ENCODE results near the gene ZNF22.
A peak's percentile ranks its signal among the peaks of the same experiment; 100 is the strongest.

The ZNF22 gene

DNA sequence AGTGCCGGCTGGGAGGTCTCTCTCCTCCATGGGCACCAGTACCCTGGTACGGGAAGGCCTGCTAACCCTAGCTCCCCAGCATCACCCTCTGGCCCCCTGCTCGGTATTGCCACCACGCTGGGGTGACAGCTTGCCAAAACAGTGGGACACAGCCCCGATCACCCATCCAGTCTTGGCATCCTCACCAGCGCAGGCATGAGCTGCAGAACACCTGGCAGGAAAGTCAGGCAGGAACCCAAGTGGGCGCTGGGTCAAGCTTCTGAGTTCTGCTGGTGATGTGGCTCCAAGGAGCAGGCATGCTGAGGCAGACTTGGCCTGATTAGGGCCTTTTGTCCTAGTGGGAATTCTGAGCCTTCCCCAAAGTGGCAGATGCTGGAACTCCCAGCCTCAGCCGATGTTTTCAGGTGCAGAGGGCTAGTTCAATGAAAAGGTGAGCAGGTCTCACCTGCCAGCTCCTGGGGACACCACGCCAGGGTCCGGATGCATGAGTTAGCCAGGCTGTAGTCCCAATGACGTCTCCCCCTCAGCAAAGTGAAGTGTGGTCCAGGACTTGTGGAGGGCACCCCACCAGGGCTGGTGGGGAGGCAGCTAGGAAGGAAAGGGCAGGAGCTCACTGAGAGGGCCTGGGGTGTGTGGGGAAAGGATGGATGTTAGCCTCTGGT is 8.5 kb upstream of the ZNF22 start:
- in situ Hi-C loops (cut with HindIII; ENCODE audit: low pct_unique_long_range_greater_than_20kb, low sequenced_read_pairs) = no loop called here
- DNase-seq (ENCODE audit: low read depth in 1 of 2, low spot score in 1 of 2) = no peak
- TF ChIP-seq JUND (IDR thresholded peaks at IDR 0.05; ENCODE audit: low read depth) = no peak

- in situ Hi-C loops (cut with HindIII; ENCODE audit: low pct_unique_long_range_greater_than_20kb, low sequenced_read_pairs) = no loop called here
- no peak for DNase-seq (ENCODE audit: low read depth in 1 of 2, low spot score in 1 of 2)
- TF ChIP-seq JUND (IDR thresholded peaks at IDR 0.05; ENCODE audit: low read depth) = no peak
Observed at GRCh38 chr10:44992732-44993225, 7.9 kb upstream of the ZNF22 start.

- in situ Hi-C loops (cut with HindIII; ENCODE audit: low pct_unique_long_range_greater_than_20kb, low sequenced_read_pairs) = no loop called here
- TF ChIP-seq JUND (IDR thresholded peaks at IDR 0.05; ENCODE audit: low read depth) = no peak
Observed at GRCh38 chr10:44993226-44993921, 7.3 kb upstream of the ZNF22 start.

DNA sequence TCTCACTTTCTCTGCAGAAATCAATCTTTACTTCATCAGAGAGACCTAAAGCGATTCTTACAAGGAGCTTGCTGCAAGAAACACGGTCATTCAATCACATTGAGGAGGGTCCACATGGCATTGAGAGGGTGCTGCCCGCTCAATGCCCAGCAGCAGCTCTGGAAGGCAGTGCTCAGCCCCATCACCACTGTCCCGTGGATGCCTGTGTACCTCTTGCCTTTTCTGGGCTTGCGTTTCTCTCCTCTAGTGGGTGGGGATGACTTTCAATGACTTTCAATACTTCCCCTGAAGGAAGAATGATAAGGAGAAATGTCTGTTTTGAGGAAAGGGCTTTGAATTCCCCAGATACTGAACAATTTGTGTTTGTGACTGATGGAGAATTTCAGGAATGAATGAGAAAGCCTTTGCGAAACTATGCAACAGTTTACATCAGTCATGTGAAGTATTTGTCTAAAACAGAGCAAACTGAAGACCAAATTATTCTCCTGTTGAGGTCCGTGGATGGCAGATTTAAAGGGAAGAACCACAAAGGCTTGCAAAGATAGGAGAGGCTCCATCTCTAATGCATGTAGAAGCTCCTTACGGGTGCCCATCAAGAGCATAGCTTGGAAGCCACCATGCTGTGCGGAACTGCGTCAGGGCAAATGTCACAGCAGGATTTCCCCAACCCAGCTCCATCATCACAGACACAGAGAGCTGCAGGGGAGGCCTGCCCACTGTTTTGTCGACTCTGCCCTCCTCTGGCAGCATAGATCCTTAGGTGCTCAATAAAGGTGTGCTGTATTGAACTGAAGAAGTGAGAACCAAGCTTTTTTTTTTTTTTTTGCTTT is 6.6 kb upstream of the ZNF22 start:
- DNase-seq (ENCODE audit: low read depth in 1 of 2, low spot score in 1 of 2) = no peak
- no peak for TF ChIP-seq JUND (IDR thresholded peaks at IDR 0.05; ENCODE audit: low read depth)
- in situ Hi-C loops (cut with HindIII; ENCODE audit: low pct_unique_long_range_greater_than_20kb, low sequenced_read_pairs) = no loop called here

More at GRCh38 chr10:44993226-44993921, 7.3 kb upstream of the ZNF22 start:
- DNase-seq (ENCODE audit: low read depth in 1 of 2, low spot score in 1 of 2) = no peak

DNA sequence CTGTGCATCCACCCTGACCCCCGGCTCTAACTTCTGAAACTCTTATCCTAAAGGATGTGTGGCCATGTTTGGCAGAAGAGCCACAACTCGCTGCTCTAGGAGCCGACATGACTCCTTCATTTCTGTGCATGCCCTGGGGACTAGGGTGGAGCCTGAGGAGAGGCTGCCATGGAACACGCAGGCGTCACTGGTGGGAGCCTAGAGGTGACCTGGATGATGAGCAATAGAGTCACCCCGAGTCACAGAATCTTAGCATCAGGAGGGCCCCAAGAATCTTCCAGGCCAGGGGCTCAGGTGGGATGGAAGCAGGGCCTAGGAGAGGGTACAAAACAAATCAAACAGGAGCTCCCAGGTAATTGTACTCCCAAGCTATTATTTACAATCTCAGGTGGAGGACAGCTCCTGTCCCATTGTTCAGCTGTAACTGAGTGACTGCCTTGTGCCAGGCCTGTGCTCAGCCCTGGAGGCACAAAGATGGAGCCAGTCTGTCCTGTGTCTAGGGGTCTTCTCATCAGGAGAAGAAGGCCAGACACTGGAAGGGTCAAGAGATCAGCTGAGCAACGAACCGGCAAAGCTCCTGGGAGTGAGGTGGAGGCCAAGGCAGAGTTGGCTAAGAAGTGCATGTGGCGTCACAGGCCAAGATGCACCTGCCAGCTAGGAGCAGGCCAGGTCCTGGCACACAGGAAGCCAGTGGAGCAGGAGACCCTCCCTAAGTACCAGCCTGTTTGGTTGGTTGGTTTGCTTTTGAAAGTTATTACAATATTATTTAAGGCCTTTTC is 5.8 kb upstream of the ZNF22 start:
- no peak for TF ChIP-seq JUND (IDR thresholded peaks at IDR 0.05; ENCODE audit: low read depth)
- DNase-seq (ENCODE audit: low read depth in 1 of 2, low spot score in 1 of 2) = no peak
- in situ Hi-C loops (cut with HindIII; ENCODE audit: low pct_unique_long_range_greater_than_20kb, low sequenced_read_pairs) = no loop called here

- TF ChIP-seq JUND (IDR thresholded peaks at IDR 0.05; ENCODE audit: low read depth) = no peak
- in situ Hi-C loops (cut with HindIII; ENCODE audit: low pct_unique_long_range_greater_than_20kb, low sequenced_read_pairs) = no loop called here
- DNase-seq (ENCODE audit: low read depth in 1 of 2, low spot score in 1 of 2) = no peak
Observed at GRCh38 chr10:44995581-44995913, 5.2 kb upstream of the ZNF22 start.

DNA sequence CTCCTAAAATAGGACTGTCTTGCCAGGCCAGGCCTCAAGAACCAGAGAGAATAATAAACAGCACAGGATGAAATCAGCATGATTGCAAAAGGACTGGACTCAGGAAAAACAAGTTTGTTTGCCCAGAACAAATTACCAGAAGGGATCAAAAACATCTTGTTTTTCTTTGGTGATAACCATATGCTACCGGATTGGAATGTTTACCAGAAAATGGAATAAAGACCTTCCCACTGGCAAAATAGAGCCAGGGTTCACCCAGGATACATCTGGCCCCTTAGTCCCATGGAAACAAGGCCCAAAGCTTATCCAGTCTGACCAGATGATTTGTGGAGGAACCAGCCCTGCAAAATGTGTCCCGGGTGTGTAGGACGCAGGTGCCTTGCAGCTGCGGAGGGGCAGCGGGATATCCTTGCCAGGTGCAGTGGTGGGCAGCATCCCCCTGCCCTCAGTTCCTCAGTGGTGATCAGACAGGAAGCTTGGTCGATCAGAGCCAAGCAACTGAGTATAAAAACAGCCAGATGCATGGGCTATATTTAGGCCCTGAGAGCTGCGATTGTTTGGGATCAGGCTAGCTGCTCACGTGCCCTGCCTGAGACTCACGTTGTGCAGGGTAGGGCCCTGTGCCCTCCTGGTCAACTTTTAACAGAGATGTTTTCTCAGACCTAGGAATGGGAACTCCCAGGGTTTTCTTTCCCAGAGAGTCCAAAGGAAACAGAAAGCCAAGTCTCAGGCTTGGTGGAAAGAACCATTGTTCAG is 4.6 kb upstream of the ZNF22 start:
- no peak for TF ChIP-seq JUND (IDR thresholded peaks at IDR 0.05; ENCODE audit: low read depth)
- in situ Hi-C loops (cut with HindIII; ENCODE audit: low pct_unique_long_range_greater_than_20kb, low sequenced_read_pairs) = no loop called here
- peak in 1 of 2 experiments; percentile 71 for DNase-seq (ENCODE audit: low read depth in 1 of 2, low spot score in 1 of 2)

DNA sequence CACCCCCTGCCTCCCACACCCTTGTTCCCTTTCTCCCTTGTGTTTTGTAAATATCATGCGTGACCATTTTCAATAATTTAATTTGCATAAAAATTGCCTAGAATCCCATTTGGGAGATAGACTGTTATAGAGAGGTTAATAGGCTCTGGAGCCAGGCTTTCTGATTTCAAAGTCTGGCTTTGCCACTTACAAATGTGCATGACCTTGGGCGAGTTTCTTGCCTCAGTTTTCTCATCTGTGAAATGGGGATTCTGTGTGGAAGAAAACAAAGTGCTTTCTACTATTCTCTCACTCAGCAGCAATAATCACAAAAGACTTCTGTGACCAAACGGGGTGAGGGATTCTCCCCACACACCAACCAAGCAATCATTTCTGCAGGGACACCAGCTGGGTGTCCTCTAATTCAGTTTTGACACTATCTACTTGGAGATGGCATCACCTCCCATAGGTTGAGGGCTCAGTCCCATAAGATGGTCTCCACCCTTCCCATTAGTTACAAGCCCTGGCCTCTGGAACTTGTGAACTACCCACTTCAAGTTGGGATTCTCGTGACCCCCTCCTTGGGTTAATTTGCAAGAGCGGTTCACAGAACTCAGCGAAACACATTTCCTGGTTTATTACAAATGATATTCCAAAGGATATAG is 3.5 kb upstream of the ZNF22 start:
- TF ChIP-seq JUND (IDR thresholded peaks at IDR 0.05; ENCODE audit: low read depth) = no peak
- no peak for DNase-seq (ENCODE audit: low read depth in 1 of 2, low spot score in 1 of 2)
- in situ Hi-C loops (cut with HindIII; ENCODE audit: low pct_unique_long_range_greater_than_20kb, low sequenced_read_pairs) = no loop called here

GRCh38 chr10:44998146-44998631 is 2.5 kb upstream of the ZNF22 start:
- TF ChIP-seq JUND (IDR thresholded peaks at IDR 0.05; ENCODE audit: low read depth) = no peak
- DNase-seq (ENCODE audit: low read depth in 1 of 2, low spot score in 1 of 2) = no peak
- in situ Hi-C loops (cut with HindIII; ENCODE audit: low pct_unique_long_range_greater_than_20kb, low sequenced_read_pairs) = no loop called here

DNA sequence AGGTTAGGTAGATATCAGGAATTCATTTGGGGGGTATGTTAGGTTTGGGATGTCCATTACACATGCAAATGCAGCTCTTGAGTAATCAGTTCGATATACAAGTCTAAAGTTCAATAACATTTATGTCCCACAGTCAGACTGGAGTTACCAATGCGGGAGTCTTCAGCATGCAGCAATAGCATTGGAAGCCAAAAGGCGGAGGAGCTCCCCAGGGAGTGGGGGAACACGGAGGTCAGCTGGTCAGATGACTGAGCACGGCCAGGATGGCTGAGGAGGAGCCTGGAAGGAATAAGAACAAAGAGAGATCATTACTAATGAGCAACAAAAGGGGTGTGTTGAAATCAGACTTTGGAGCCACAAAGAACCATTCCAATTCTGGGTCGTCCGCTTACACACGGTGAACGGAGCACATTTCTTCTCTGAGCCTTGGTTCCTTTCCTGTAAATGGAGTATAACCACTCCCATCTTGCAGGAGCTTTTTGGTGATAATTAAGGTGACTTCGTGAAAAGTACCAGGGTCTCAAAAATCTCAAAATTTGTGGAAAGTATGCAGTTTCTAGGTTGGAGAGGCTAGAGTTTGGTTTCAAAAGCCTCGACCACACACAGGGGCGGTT is 478 bp upstream of the ZNF22 start:
- in situ Hi-C loops (cut with HindIII; ENCODE audit: low pct_unique_long_range_greater_than_20kb, low sequenced_read_pairs) = no loop called here
- TF ChIP-seq JUND (IDR thresholded peaks at IDR 0.05; ENCODE audit: low read depth) = no peak
- no peak for DNase-seq (ENCODE audit: low read depth in 1 of 2, low spot score in 1 of 2)
